A549 treated with DMSO at 1 μM for 4 hours (cell line): Measurements from ENCODE around the gene C3orf49. TPM values are rescaled to one million over a fixed set of nuclear protein-coding genes. Genes with fewer than 3 reads are reported as not detected.

Experiments
- total RNA-seq: library from RNA; stranded (reverse); fragments of 200-300 nt; extraction: Qiagen RNA extraction; gene quantifications from 5 replicates; pipeline ENCODE4 v1.2.3, GENCODE V29; 2022; ENCODE audit warnings: low read depth

Gene C3orf49
- total RNA-seq: not detected in 5 replicates

GRCh38 chr3:63819151-63819398 is at the start of gene C3orf49:
Gene C3orf49, plus strand, starts transcription at chr3:63819299. Its CDS starts 173 bp downstream, at chr3:63819472.

GRCh38 chr3:63863150-63864007 is 44.3 kb downstream of the C3orf49 start, which contains the start of the genes ATXN7 and THOC7:
Gene ATXN7, plus strand, starts transcription at chr3:63863867. Its CDS starts 48,732 bp downstream, at chr3:63912599.
Gene THOC7, minus strand, starts transcription at chr3:63863805. Its CDS starts 15 bp downstream, at chr3:63863790.

Other genes with a start within 250 kb of the C3orf49 start
- gene SNTN, start 166.6 kb upstream of the C3orf49 start, total RNA-seq: not detected in 5 replicates
- 56.9 to 67.6 TPM (median 61.1 TPM) in 5 replicates for gene THOC7, start 44.5 kb downstream of the C3orf49 start, total RNA-seq
- 4.1 to 6.2 TPM (median 5.5 TPM) in 5 replicates for gene ATXN7, start 44.6 kb downstream of the C3orf49 start, total RNA-seq
- 0.79 TPM in 1 of 5 replicates, not detected in the others for gene SCAANT1, start 93.1 kb downstream of the C3orf49 start, total RNA-seq
- gene PSMD6, start 204.2 kb downstream of the C3orf49 start, total RNA-seq: 76.8 to 85.2 TPM (median 78.5 TPM) in 5 replicates